Measurements from ENCODE around the gene ANAPC15.

GRCh38 chr11:72102162-72102561, 10.3 kb downstream of the ANAPC15 start:
- TF ChIP-seq, protein P1, sequence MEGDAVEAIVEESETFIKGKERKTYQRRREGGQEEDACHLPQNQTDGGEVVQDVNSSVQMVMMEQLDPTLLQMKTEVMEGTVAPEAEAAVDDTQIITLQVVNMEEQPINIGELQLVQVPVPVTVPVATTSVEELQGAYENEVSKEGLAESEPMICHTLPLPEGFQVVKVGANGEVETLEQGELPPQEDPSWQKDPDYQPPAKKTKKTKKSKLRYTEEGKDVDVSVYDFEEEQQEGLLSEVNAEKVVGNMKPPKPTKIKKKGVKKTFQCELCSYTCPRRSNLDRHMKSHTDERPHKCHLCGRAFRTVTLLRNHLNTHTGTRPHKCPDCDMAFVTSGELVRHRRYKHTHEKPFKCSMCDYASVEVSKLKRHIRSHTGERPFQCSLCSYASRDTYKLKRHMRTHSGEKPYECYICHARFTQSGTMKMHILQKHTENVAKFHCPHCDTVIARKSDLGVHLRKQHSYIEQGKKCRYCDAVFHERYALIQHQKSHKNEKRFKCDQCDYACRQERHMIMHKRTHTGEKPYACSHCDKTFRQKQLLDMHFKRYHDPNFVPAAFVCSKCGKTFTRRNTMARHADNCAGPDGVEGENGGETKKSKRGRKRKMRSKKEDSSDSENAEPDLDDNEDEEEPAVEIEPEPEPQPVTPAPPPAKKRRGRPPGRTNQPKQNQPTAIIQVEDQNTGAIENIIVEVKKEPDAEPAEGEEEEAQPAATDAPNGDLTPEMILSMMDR (IDR thresholded peaks at IDR 0.05) = no peak
- TF ChIP-seq POLR2A (IDR thresholded peaks at IDR 0.05) = no peak
